Measurements from ENCODE around the gene FSIP1.

DNA sequence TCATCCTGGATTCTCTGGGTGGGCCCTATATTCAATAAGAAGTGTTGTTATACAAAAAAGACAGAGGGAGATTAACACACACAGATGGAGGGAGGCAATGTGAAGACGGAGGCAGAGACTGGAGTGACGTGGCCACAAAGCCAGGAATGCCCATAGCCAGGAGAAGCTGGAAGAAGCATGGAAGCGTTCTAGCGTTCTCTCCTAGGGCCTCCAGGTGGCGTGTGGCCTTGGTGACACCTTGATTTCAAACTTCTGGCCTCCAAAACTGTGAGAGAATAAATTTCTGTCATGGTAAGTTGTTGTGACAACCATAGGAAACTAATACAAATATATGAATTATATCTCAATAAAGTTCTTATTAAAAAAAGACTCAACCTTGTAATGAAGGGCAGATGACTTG, 180.5 kb downstream of the FSIP1 start:
- TF ChIP-seq, protein P1, sequence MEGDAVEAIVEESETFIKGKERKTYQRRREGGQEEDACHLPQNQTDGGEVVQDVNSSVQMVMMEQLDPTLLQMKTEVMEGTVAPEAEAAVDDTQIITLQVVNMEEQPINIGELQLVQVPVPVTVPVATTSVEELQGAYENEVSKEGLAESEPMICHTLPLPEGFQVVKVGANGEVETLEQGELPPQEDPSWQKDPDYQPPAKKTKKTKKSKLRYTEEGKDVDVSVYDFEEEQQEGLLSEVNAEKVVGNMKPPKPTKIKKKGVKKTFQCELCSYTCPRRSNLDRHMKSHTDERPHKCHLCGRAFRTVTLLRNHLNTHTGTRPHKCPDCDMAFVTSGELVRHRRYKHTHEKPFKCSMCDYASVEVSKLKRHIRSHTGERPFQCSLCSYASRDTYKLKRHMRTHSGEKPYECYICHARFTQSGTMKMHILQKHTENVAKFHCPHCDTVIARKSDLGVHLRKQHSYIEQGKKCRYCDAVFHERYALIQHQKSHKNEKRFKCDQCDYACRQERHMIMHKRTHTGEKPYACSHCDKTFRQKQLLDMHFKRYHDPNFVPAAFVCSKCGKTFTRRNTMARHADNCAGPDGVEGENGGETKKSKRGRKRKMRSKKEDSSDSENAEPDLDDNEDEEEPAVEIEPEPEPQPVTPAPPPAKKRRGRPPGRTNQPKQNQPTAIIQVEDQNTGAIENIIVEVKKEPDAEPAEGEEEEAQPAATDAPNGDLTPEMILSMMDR (IDR thresholded peaks at IDR 0.05) = no peak
- TF ChIP-seq GABPB1 (CRISPR knock-in tag; IDR thresholded peaks at IDR 0.05) = no peak
- TF ChIP-seq ZNF138 (CRISPR knock-in tag; conservative IDR thresholded peaks at IDR 0.05) = no peak
